Activated CD8-positive, alpha-beta T cell treated with anti-CD3 and anti-CD28 coated beads, Interleukin-2, amount 10 ng/mL, durations not matched to agents 7 days and 5 days (primary cell): ENCODE data around the gene AGR3. TPM values are rescaled to one million over a fixed set of nuclear protein-coding genes. Genes with fewer than 3 reads are reported as not detected.

Source experiments
- total RNA-seq, 2 experiments: library from RNA; stranded (reverse); gene quantifications; one replicate each; pipeline ENCODE4 v1.2.3, GENCODE V29; 2021

AGR3 gene
- total RNA-seq, 2 experiments from 2014 or later = not detected

Other genes with a start within 250 kb of the AGR3 start
- gene ANKMY2, start 236.2 kb downstream of the AGR3 start, total RNA-seq = 10 to 100 TPM; 14.3 to 14.5 TPM
- gene BZW2, start 235.8 kb downstream of the AGR3 start, total RNA-seq = 10 to 100 TPM; 59.7 to 62.3 TPM
- gene TSPAN13, start 128.2 kb downstream of the AGR3 start, total RNA-seq = 1 to 10 TPM in 1 of 2 experiments, under 1 TPM in 1; 0.81 to 1.3 TPM
- gene AGR2, start 77.0 kb downstream of the AGR3 start, total RNA-seq = not detected